Activated CD8-positive, alpha-beta T cell treated with anti-CD3 and anti-CD28 coated beads, Interleukin-2, amount 10 ng/mL, durations not matched to agents 7 days and 5 days (primary cell): ENCODE data around the gene ARX. TPM values are rescaled to one million over a fixed set of nuclear protein-coding genes. Genes with fewer than 3 reads are reported as not detected.

Experiments
- ATAC-seq: fragments of 150-1000 bp; cut with Tn5 transposase; one replicate; pipeline ENCODE4 v1.10.0; 2021; ENCODE audit warnings: moderate library complexity
- CTCF ChIA-PET: fragments of 350-600 bp; sonication (Branson Sonifier 250); formaldehyde crosslinking; loops from one replicate; lab custom pipeline; 2021; ENCODE audit warnings: antibody characterized with exemption; lab: Charles Lee
- POLR2A ChIA-PET: fragments of 350-600 bp; sonication (Branson Sonifier 250); formaldehyde crosslinking; loops from one replicate; lab custom pipeline; 2021; ENCODE audit warnings: antibody characterized with exemption; lab: Charles Lee
- DNase-seq: peaks from one replicate; pipeline ENCODE4 v3.0.0-alpha.2; 2020
- H3K27ac Mint-ChIP-seq: one replicate; pipeline ENCODE4 v1.8.0; 2021; ENCODE audit warnings: mild to moderate bottlenecking, mixed read lengths
- H3K27me3 Mint-ChIP-seq: one replicate; pipeline ENCODE4 v1.8.0; 2021; ENCODE audit warnings: low read depth, mixed read lengths
- H3K36me3 Mint-ChIP-seq: one replicate; pipeline ENCODE4 v1.8.0; 2021; ENCODE audit warnings: low read depth, mixed read lengths
- H3K4me1 Mint-ChIP-seq: one replicate; pipeline ENCODE4 v1.8.0; 2021; ENCODE audit warnings: low read depth, mixed read lengths
- H3K4me3 Mint-ChIP-seq: one replicate; pipeline ENCODE4 v1.8.0; 2021; ENCODE audit warnings: mild to moderate bottlenecking, mixed read lengths
- H3K9me3 Mint-ChIP-seq: one replicate; pipeline ENCODE4 v1.8.0; 2022; ENCODE audit warnings: mixed read lengths; ENCODE audit not compliant: insufficient read depth
- total RNA-seq, 2 experiments: library from RNA; stranded (reverse); gene quantifications; one replicate each; pipeline ENCODE4 v1.2.3, GENCODE V29; 2021

Gene ARX
- total RNA-seq, 2 experiments from 2014 or later: not detected

GRCh38 chrX:24954732-24955131 lies 61.0 kb downstream of the ARX start:
- CTCF ChIA-PET: no interaction called here
- ATAC-seq (no peak), DNase-seq (no peak)
- no peak overlapping the region for H3K27ac Mint-ChIP-seq
- H3K36me3 Mint-ChIP-seq: peaks cover 6% of the 10 kb centered on the region
- H3K4me3 Mint-ChIP-seq: no peak overlapping the region
- no peaks in the 10 kb centered on the region for H3K27me3 Mint-ChIP-seq
- POLR2A ChIA-PET: no interaction called here
- no peaks in the 10 kb centered on the region for H3K9me3 Mint-ChIP-seq
- peaks cover 10% of the 10 kb centered on the region for H3K4me1 Mint-ChIP-seq
